NT2/D1 (cell line): Measurements from ENCODE around the gene RUNX2.

Experiments
- SUZ12 ChIP-seq: IDR thresholded peaks from 2 replicates; pipeline ENCODE4 v1.6.1; 2011; ENCODE audit not compliant: insufficient read length, insufficient read depth; ENCODE audit errors: extremely low read depth
- YY1 ChIP-seq: IDR thresholded peaks from 2 replicates; pipeline ENCODE4 v1.6.1; 2011; ENCODE audit not compliant: insufficient read length, insufficient read depth
- ZNF274 ChIP-seq: IDR thresholded peaks from 2 replicates; pipeline ENCODE4 v1.6.1; 2011; ENCODE audit warnings: mild to moderate bottlenecking, low read depth, low read length

DNA sequence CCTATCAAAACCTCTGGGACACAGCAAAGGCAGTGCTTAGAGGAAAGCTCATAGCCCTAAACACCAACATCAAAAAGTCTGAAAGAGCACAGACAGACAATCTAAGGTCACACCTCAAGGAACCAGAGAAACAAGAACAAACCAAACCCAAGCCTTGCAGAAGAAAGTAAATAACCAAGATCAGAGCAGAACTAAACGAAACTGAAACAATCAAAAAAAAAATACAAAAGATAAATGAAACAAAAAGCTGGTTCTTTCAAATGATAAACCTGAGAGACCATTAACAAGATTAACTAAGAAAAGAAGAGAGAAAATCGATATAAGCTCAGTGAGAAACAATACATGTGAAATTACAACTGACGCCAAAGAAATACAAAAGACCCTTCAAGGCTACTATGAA is 34.8 kb upstream of the RUNX2 start:
- TF ChIP-seq YY1 (no peak), SUZ12 (no peak), ZNF274 (no peak)
